ENCODE measurements around the gene ADAMTS13. TPM values are rescaled to one million over a fixed set of nuclear protein-coding genes. Genes with fewer than 3 reads are reported as not detected.
A peak's percentile ranks its signal among the peaks of the same experiment; 100 is the strongest.

ADAMTS13 gene
- total and polyA plus RNA-seq, 9 of the 15 experiments (the other 6 are each of a cell fraction or from before 2014, with no cell fraction given): 0.03 to 0.20 (median 0.04) TPM; not detected in 4

GRCh38 chr9:133387680-133388079, 34.5 kb upstream of the ADAMTS13 start:
- no peak for DNase-seq (ENCODE audit: extremely low read depth in 1 of 4, low spot score in 3 of 4)
- no peaks in the 10 kb centered on the region for H3K79me2 ChIP-seq (ENCODE audit: control insufficient read depth, insufficient read depth, low read length)
- peaks cover 5% of the 10 kb centered on the region for H3K9me3 ChIP-seq (replicated peaks; ENCODE audit: control insufficient read depth, insufficient read depth, low read depth, low read length)
- no peak for ATAC-seq
- H3K4me1 ChIP-seq (replicated peaks in 1 of 2; ENCODE audit: control insufficient read depth in 2 of 2, insufficient read depth in 2 of 2, low read length in 2 of 2): peaks cover 0 to 17% of the 10 kb centered on the region in 2 experiments; a peak in 2 of 5 replicates
- no peak overlapping the region for H3K27ac ChIP-seq (ENCODE audit: extremely low read depth, low read depth, low read length)
- peaks cover 29 to 55% of the 10 kb centered on the region in 2 experiments; a peak in 4 of 5 replicates for H3K27me3 ChIP-seq (ENCODE audit: control insufficient read depth in 2 of 2, insufficient read depth in 2 of 2, low read length in 2 of 2)
- no TSS peak for BruUV-seq (replicated peaks)
- intact Hi-C loops (cut with micrococcal nuclease): no loop called here
- TF ChIP-seq MTA1 (IDR thresholded peaks at IDR 0.05; ENCODE audit: borderline replicate concordance) (no peak), PRDM10 (IDR thresholded peaks at IDR 0.05; ENCODE audit: partially characterized antibody) (peak; percentile 83), ZNF217 (CRISPR knock-in tag; IDR thresholded peaks at IDR 0.05) (no peak), ZNF75A (CRISPR knock-in tag; IDR thresholded peaks at IDR 0.05) (no peak), SP2 (IDR thresholded peaks at IDR 0.05; ENCODE audit: extremely low read depth, low read depth, low read length, poor library complexity, severe bottlenecking) (no peak)
- H2AFZ ChIP-seq (ENCODE audit: low read depth, low read length): no peak overlapping the region
- no peak overlapping the region for H3K4me2 ChIP-seq (ENCODE audit: insufficient read depth, low read length)
- H3K36me3 ChIP-seq (ENCODE audit: control insufficient read depth, insufficient read depth, low read length): no peaks in the 10 kb centered on the region
- H4K20me1 ChIP-seq (replicated peaks; ENCODE audit: control insufficient read depth, insufficient read depth, low read length): no peaks in the 10 kb centered on the region; the same call in 1 of the 2 replicates
- in situ Hi-C loops (cut with MboI): no loop called here
- no peak overlapping the region for H3K9ac ChIP-seq (ENCODE audit: insufficient read depth in 1 of 2, low read depth in 2 of 2, low read length in 2 of 2)
- H3K4me3 ChIP-seq: no peak overlapping the region
- no peaks in the 10 kb centered on the region for H3K9me1 ChIP-seq (ENCODE audit: control insufficient read depth, insufficient read depth, low read length)
- FAIRE-seq: no peak
- WGBS (ENCODE audit: insufficient coverage, low coverage, missing lambda C conversion rate): 6% methylated on average over 9 of the region's 9 CpGs
- ChIA-PET CTCF (ENCODE audit: low intra/inter-chr PET ratio) (no interaction called here), POLR2A (interaction anchor here (2.3 to 2.9 kb wide), 2 partner anchors 10 to 11 kb away, joined by 7 to 13 read pairs; partner anchors contain the start of gene STKLD1)
